ENCODE data around the gene PPHLN1.

- TF ChIP-seq CTCF (IDR thresholded peaks at IDR 0.05; ENCODE audit: borderline replicate concordance, extremely low read depth, low read length, poor library complexity, severe bottlenecking) (no peak), EZH2 (IDR thresholded peaks at IDR 0.05; ENCODE audit: borderline replicate concordance, low read depth, low read length, severe bottlenecking) (no peak)
These were observed 16.1 kb downstream of the PPHLN1 start for GRCh38 chr12:42342028-42342427.

All from DND-41 (cell line).